Measurements from ENCODE around the gene FAM25A. TPM values are rescaled to one million over a fixed set of nuclear protein-coding genes. Genes with fewer than 3 reads are reported as not detected.
"Not testable (repeated sequence)": the region's sequence is repeated elsewhere in the genome, so short reads cannot be mapped to it uniquely, and the experiment has no call there.

Gene FAM25A
- total RNA-seq, 1 experiment from 2014 or later, result not detected

GRCh38 chr10:87013528-87013927, 6.6 kb upstream of the FAM25A start:
- ATAC-seq; H3K9me3 ChIP-seq (ENCODE audit: control insufficient read depth, insufficient read depth, low read depth, low read length); H3K4me3 ChIP-seq (ENCODE audit: low read depth in 2 of 2, low read length in 2 of 2); H3K36me3 ChIP-seq (ENCODE audit: control insufficient read depth, insufficient read depth, low read length); BruUV-seq (replicated peaks); H3K27me3 ChIP-seq (ENCODE audit: control insufficient read depth, insufficient read depth, low read length); CTCF ChIA-PET; intact Hi-C loops (cut with micrococcal nuclease; ENCODE audit: unreplicated experiment); DNase-seq (ENCODE audit: low read depth, low spot score); POLR2A ChIA-PET; in situ Hi-C loops (cut with HindIII; ENCODE audit: low pct_unique_long_range_greater_than_20kb, low sequenced_read_pairs); H3K4me1 ChIP-seq (ENCODE audit: control insufficient read depth, insufficient read depth, low read length); H3K27ac ChIP-seq (ENCODE audit: low read length): not testable (repeated sequence)

- H3K27ac ChIP-seq (ENCODE audit: low read length); DNase-seq (ENCODE audit: low read depth, low spot score); intact Hi-C loops (cut with micrococcal nuclease; ENCODE audit: unreplicated experiment); BruUV-seq (replicated peaks); H3K4me1 ChIP-seq (ENCODE audit: control insufficient read depth, insufficient read depth, low read length); H3K27me3 ChIP-seq (ENCODE audit: control insufficient read depth, insufficient read depth, low read length); H3K36me3 ChIP-seq (ENCODE audit: control insufficient read depth, insufficient read depth, low read length); ATAC-seq; H3K9me3 ChIP-seq (ENCODE audit: control insufficient read depth, insufficient read depth, low read depth, low read length); H3K4me3 ChIP-seq (ENCODE audit: low read depth in 2 of 2, low read length in 2 of 2); CTCF ChIA-PET; in situ Hi-C loops (cut with HindIII; ENCODE audit: low pct_unique_long_range_greater_than_20kb, low sequenced_read_pairs): not testable (repeated sequence)
- POLR2A ChIA-PET, result interaction anchor here (0.7 kb wide), 1 partner anchor 24 kb away, joined by 11 read pairs; no protein-coding TSS in a partner anchor
Observed at GRCh38 chr10:87014986-87015716, 4.9 kb upstream of the FAM25A start.

DNA sequence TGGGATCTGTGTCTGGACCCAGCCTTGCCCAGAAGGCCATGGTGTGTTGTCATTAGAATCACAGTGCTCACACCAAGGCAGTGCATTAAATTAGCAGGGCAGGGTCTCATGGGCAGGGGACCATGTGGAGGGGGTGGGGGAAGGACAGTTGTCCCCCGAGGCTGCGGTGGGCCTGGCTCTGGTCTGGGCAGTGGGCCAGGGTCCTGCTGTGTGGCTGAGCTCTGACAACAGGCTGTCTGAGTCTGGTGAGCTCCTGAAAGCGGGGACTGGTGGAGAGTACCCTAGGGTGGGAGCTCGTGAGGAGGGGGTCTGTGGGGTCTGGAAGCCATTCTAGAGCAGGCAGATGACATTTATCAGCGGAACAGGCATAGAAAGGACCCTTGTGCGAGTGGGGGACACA, 2.0 kb upstream of the FAM25A start:
- BruUV-seq (replicated peaks); in situ Hi-C loops (cut with HindIII; ENCODE audit: low pct_unique_long_range_greater_than_20kb, low sequenced_read_pairs); H3K36me3 ChIP-seq (ENCODE audit: control insufficient read depth, insufficient read depth, low read length); H3K4me1 ChIP-seq (ENCODE audit: control insufficient read depth, insufficient read depth, low read length); H3K4me3 ChIP-seq (ENCODE audit: low read depth in 2 of 2, low read length in 2 of 2); H3K9me3 ChIP-seq (ENCODE audit: control insufficient read depth, insufficient read depth, low read depth, low read length); H3K27me3 ChIP-seq (ENCODE audit: control insufficient read depth, insufficient read depth, low read length); H3K27ac ChIP-seq (ENCODE audit: low read length); POLR2A ChIA-PET; ATAC-seq; DNase-seq (ENCODE audit: low read depth, low spot score); intact Hi-C loops (cut with micrococcal nuclease; ENCODE audit: unreplicated experiment); CTCF ChIA-PET: not testable (repeated sequence)

GRCh38 chr10:87019066-87019465, 1.0 kb upstream of the FAM25A start:
- H3K4me3 ChIP-seq (ENCODE audit: low read depth in 2 of 2, low read length in 2 of 2); CTCF ChIA-PET; H3K4me1 ChIP-seq (ENCODE audit: control insufficient read depth, insufficient read depth, low read length); BruUV-seq (replicated peaks); intact Hi-C loops (cut with micrococcal nuclease; ENCODE audit: unreplicated experiment); H3K9me3 ChIP-seq (ENCODE audit: control insufficient read depth, insufficient read depth, low read depth, low read length); POLR2A ChIA-PET; ATAC-seq; DNase-seq (ENCODE audit: low read depth, low spot score); H3K27me3 ChIP-seq (ENCODE audit: control insufficient read depth, insufficient read depth, low read length); in situ Hi-C loops (cut with HindIII; ENCODE audit: low pct_unique_long_range_greater_than_20kb, low sequenced_read_pairs); H3K36me3 ChIP-seq (ENCODE audit: control insufficient read depth, insufficient read depth, low read length); H3K27ac ChIP-seq (ENCODE audit: low read length): not testable (repeated sequence)

- H3K27me3 ChIP-seq (ENCODE audit: control insufficient read depth, insufficient read depth, low read length); intact Hi-C loops (cut with micrococcal nuclease; ENCODE audit: unreplicated experiment); CTCF ChIA-PET; H3K9me3 ChIP-seq (ENCODE audit: control insufficient read depth, insufficient read depth, low read depth, low read length); in situ Hi-C loops (cut with HindIII; ENCODE audit: low pct_unique_long_range_greater_than_20kb, low sequenced_read_pairs); POLR2A ChIA-PET; H3K4me1 ChIP-seq (ENCODE audit: control insufficient read depth, insufficient read depth, low read length); BruUV-seq (replicated peaks); H3K36me3 ChIP-seq (ENCODE audit: control insufficient read depth, insufficient read depth, low read length); H3K4me3 ChIP-seq (ENCODE audit: low read depth in 2 of 2, low read length in 2 of 2); ATAC-seq; DNase-seq (ENCODE audit: low read depth, low spot score); H3K27ac ChIP-seq (ENCODE audit: low read length): not testable (repeated sequence)
Observed at GRCh38 chr10:87019504-87019903, 590 bp upstream of the FAM25A start.

GRCh38 chr10:87025285-87025958, 5.3 kb downstream of the FAM25A start:
- ATAC-seq (peak; percentile 77; the same call in 1 of the 2 replicates), DNase-seq (ENCODE audit: low read depth, low spot score) (peak; percentile 46)
- BruUV-seq (replicated peaks); in situ Hi-C loops (cut with HindIII; ENCODE audit: low pct_unique_long_range_greater_than_20kb, low sequenced_read_pairs); H3K4me3 ChIP-seq (ENCODE audit: low read depth in 2 of 2, low read length in 2 of 2); POLR2A ChIA-PET; intact Hi-C loops (cut with micrococcal nuclease; ENCODE audit: unreplicated experiment); H3K36me3 ChIP-seq (ENCODE audit: control insufficient read depth, insufficient read depth, low read length); H3K27ac ChIP-seq (ENCODE audit: low read length); H3K27me3 ChIP-seq (ENCODE audit: control insufficient read depth, insufficient read depth, low read length); H3K9me3 ChIP-seq (ENCODE audit: control insufficient read depth, insufficient read depth, low read depth, low read length); H3K4me1 ChIP-seq (ENCODE audit: control insufficient read depth, insufficient read depth, low read length): not testable (repeated sequence)
- CTCF ChIA-PET, result interaction anchor here (0.7 kb wide), 1 partner anchor 387 kb away, joined by 5 read pairs; no protein-coding TSS in a partner anchor

DNA sequence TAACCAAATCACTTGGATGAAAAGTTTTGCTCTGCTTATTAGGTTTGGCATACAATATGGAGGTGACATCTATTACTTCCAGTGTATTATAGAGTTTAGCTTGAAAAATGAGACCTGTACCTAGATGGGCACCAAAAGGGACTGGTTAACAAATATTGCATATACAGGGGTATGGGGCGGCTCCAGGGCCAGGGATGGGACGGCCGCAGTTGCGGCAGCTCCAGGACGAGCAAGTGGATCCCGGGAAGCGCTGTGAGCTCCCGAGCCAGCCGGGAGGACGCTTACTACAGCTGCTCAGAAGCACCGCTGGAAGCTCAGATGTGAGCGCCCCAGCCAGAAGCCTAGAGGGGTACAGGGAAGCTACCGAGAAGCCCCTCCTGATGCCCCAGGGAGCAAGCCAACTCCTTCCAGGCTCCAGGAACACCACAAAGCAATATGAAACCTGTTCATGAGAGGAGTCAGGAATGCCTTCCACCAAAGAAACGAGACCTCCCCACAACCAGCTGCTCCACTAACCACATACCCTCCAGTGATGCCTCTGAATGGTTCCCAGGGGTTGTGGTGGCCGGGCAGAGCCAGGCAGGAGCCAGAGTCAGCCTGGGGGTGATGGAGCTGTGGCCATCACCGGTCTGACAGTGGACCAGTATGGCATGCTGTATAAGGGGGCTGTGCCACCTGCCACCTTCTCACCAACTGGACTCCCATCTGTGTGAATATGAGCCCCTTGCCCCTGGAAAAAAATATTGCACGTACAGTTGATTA, 6.8 kb downstream of the FAM25A start:
- 0 out of 2 replicates have a peak, but pooled peaks have one; percentile 33 for ATAC-seq
- intact Hi-C loops (cut with micrococcal nuclease; ENCODE audit: unreplicated experiment); DNase-seq (ENCODE audit: low read depth, low spot score); in situ Hi-C loops (cut with HindIII; ENCODE audit: low pct_unique_long_range_greater_than_20kb, low sequenced_read_pairs); BruUV-seq (replicated peaks); H3K27me3 ChIP-seq (ENCODE audit: control insufficient read depth, insufficient read depth, low read length); POLR2A ChIA-PET; H3K4me1 ChIP-seq (ENCODE audit: control insufficient read depth, insufficient read depth, low read length); H3K9me3 ChIP-seq (ENCODE audit: control insufficient read depth, insufficient read depth, low read depth, low read length); H3K4me3 ChIP-seq (ENCODE audit: low read depth in 2 of 2, low read length in 2 of 2); CTCF ChIA-PET; H3K36me3 ChIP-seq (ENCODE audit: control insufficient read depth, insufficient read depth, low read length): not testable (repeated sequence)
- H3K27ac ChIP-seq (ENCODE audit: low read length), result 0 out of 2 replicates have a peak overlapping the region, but pooled peaks have one; percentile 34
